GM12872 (cell line): ENCODE results near the gene NDUFAF2.

Experiments used
- CTCF ChIP-seq: IDR thresholded peaks from 3 replicates; pipeline ENCODE4 v1.5.1; 2011; ENCODE audit warnings: low read depth, mild to moderate bottlenecking, low read length, moderate library complexity; ENCODE audit not compliant: insufficient read depth

NDUFAF2 gene

DNA sequence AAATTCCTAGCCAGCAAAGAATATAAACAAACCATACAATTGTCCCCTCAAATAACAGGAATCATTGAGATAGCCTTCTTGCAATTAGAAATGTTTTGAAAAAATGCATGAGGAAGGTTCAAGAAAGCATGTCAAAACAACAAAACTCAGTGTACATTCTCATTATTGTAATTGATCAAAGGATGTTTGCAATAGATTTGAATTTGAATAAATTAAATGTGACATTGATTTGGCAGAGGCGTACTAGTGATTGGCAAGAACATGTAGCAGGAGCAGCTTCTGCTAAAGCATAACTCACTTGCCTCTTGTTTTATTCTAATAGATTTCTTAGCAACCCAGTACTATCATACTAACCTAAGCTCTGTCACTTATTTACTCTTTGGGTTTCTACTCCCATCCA is 197.4 kb downstream of the NDUFAF2 start:
- TF ChIP-seq CTCF = no peak

DNA sequence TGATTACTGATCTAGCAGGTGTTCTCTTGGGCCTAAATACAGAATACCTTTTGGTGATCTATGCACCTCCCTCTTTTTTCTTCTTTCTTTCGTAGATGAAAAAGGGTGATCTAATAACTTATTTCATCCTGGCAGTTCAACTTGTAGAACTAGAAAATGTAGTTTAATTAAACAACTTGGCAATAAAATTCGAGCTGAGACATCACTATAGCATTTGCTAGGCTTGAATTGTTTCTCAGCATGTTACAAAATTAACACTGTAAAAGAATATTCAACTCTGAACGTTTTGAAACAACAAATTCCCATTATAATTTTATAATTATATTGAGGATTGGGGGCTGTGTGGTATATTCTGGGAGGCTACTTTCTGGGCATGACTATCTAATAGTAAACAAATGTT is 197.8 kb downstream of the NDUFAF2 start:
- TF ChIP-seq CTCF = no peak

- TF ChIP-seq CTCF = no peak
Measured at GRCh38 chr5:61148515-61148914, 203.5 kb downstream of the NDUFAF2 start.

DNA sequence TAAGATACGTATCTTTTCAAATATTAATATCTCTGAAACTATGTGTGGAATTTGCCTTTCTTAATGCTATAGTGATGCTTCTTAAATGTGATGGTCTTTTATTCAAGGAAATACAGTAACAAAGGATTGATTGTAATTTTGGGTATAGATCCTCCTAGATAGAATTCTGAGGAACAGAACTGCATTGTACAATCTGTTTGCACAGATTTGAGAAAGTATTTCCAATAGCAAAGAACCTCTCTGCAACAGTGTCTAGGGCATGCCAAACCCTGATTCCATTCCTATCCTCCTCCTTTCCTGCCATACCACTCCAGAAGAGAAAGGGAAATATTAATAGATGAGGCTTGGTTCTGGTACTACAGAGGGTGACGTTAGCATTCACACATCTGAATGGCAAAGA is 206.9 kb downstream of the NDUFAF2 start:
- no peak for TF ChIP-seq CTCF

GRCh38 chr5:61159070-61159469 is 214.1 kb downstream of the NDUFAF2 start:
- TF ChIP-seq CTCF = no peak

DNA sequence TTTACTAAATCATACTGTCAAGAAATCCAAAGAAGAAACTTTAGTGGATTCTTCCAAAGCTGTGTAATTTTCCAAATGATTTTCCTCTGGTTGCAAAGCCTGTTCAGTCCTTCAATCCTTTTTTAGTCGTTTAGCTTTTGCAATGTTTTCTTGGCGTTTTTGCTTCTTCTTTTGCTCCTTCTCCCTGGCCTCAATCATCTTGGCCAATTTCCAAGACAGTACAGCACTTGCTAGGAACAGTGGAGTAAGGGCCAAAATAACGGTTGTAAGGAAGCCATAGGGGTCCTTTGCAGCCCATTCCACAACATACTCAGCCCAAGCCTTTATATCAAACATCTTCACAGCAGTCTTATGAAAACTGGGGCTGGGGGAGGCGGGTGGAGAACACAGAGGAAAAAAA is 214.8 kb downstream of the NDUFAF2 start:
- TF ChIP-seq CTCF = no peak

DNA sequence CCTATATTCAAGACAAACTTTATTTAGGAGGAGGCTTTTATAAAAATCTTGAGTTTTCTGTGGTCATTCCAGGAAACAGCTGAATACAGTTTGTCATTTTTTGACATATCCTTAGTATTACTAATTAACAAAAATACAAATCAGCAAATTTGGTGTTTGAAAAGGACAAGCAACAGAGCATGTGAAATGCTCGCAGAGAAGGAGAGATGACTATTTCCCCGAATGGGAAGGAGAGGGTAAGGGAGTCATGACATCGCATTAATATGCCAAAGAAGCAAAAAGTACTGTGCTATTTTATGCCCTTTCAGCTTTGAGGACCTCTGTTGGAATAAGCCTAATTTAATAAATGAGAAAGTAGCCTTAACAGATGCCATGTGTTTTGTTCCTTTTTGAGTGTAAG is 215.5 kb downstream of the NDUFAF2 start:
- no peak for TF ChIP-seq CTCF
